Measurements from ENCODE around the gene TSHZ1. TPM values are rescaled to one million over a fixed set of nuclear protein-coding genes. Genes with fewer than 3 reads are reported as not detected.

TSHZ1 gene
- total RNA-seq, 2 donors from 2014 or later, result 1.1 to 1.7 TPM

DNA sequence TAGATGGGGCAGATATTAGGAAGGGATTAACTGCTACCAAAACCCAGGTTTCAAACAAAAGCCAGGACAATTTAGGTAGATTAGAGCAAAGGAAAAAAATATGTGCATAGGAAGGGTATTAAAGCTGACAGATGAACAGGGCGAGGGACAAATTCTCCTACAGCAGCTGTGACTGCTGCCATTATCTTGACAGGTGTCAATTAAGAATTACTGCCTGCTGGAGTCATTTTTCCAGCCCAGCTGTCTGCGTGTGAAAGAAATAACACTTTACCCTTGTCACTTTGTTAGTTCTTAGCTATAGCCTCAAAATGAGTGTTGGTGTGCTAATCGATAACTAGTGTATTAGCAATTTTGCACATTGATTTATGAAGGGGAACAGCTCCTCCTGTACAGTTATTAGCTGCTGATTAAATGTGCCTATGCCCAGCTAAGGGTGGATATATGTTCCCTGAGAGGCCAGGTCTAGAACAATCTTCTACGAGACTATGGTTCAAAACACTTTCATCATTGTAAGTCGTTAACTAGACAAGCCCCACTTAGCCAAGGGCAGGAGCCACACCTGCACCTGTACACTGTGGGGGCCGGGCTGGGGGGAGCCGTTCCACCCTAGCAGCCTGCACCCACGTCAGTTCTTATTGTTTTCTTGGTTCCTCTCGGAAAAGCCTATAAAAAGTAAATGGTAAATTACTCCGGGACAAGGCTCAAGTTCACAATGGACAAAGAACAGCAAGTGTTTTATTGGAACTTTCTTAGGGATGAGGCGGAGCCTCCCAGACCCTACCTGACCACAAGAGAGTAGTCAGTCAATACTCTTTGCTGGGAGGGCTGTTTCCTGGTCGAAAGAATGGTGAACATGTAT, 7.7 kb downstream of the TSHZ1 start:
- no peak overlapping the region for H3K4me3 Mint-ChIP-seq
- H3K36me3 Mint-ChIP-seq (ENCODE audit: low read depth), result no peaks in the 10 kb centered on the region
- DNase-seq, result no peak
- H3K9me3 Mint-ChIP-seq, result no peaks in the 10 kb centered on the region
- Histone ChIP-seq H3K4me1 (ENCODE audit: control insufficient read depth, insufficient read depth, low read length) (no peaks in the 10 kb centered on the region), H3K4me3 (ENCODE audit: low read length) (no peak overlapping the region), H3K36me3 (ENCODE audit: control insufficient read depth, insufficient read depth, low read length) (no peaks in the 10 kb centered on the region), H3K27ac (ENCODE audit: low read depth, low read length) (no peak overlapping the region), H3K27me3 (ENCODE audit: control insufficient read depth, insufficient read depth, low read length, poor library complexity, severe bottlenecking) (peaks cover 9% of the 10 kb centered on the region), H3K9ac (ENCODE audit: extremely low read depth, low read length, poor library complexity, severe bottlenecking) (no peak overlapping the region), H3K9me3 (ENCODE audit: control insufficient read depth, low read length) (no peaks in the 10 kb centered on the region)
- H3K27me3 Mint-ChIP-seq (ENCODE audit: insufficient read depth), result peaks cover 9% of the 10 kb centered on the region
- WGBS, 2 experiments (ENCODE audit: insufficient coverage in 1 of 2, insufficient read length in 1 of 2), result 90 to 94% methylated on average over 8 to 11 of the region's 12 CpGs
- TF ChIP-seq, protein P1, sequence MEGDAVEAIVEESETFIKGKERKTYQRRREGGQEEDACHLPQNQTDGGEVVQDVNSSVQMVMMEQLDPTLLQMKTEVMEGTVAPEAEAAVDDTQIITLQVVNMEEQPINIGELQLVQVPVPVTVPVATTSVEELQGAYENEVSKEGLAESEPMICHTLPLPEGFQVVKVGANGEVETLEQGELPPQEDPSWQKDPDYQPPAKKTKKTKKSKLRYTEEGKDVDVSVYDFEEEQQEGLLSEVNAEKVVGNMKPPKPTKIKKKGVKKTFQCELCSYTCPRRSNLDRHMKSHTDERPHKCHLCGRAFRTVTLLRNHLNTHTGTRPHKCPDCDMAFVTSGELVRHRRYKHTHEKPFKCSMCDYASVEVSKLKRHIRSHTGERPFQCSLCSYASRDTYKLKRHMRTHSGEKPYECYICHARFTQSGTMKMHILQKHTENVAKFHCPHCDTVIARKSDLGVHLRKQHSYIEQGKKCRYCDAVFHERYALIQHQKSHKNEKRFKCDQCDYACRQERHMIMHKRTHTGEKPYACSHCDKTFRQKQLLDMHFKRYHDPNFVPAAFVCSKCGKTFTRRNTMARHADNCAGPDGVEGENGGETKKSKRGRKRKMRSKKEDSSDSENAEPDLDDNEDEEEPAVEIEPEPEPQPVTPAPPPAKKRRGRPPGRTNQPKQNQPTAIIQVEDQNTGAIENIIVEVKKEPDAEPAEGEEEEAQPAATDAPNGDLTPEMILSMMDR (conservative IDR thresholded peaks at IDR 0.05), result no peak
- peaks cover 12% of the 10 kb centered on the region for H3K4me1 Mint-ChIP-seq
- no peak overlapping the region for H3K27ac Mint-ChIP-seq

DNA sequence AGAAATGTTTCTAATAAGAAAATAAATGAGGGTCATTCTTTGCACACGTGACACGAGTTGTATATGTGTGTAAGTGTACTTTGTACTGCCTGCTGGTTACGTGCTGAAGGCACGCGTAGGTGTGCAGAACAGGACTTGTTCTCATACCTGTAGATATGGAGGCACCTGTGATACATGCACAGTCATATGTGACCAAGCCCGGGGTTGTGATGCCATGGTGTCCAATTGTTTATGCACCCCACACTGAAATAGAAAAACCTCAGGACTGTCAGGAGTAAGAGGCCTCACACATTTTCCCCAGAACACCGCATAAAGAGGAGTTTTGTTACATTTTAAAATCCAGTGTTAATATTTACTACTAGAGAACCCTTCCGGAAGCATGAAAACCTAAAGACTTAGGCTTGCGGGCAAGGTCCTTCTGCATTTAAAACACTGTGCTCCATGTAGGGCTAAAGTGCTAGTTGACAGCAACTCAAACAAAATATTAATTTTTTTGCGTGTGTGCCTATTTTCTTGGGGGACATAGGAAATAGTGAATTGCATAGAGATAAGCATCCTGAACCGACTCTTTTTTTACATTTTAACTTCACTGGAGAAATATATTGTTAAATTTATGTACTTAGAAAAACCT, 9.3 kb downstream of the TSHZ1 start:
- no peak overlapping the region for H3K4me3 ChIP-seq (ENCODE audit: low read length)
- no peak overlapping the region for H3K27ac Mint-ChIP-seq
- H3K9me3 Mint-ChIP-seq, result no peaks in the 10 kb centered on the region
- H3K4me1 Mint-ChIP-seq, result peaks cover 9% of the 10 kb centered on the region
- no peaks in the 10 kb centered on the region for H3K36me3 Mint-ChIP-seq (ENCODE audit: low read depth)
- H3K36me3 ChIP-seq (ENCODE audit: control insufficient read depth, insufficient read depth, low read length), result no peaks in the 10 kb centered on the region
- DNase-seq, result no peak
- no peak overlapping the region for H3K27ac ChIP-seq (ENCODE audit: low read depth, low read length)
- H3K4me3 Mint-ChIP-seq, result no peak overlapping the region
- no peaks in the 10 kb centered on the region for H3K4me1 ChIP-seq (ENCODE audit: control insufficient read depth, insufficient read depth, low read length)
- H3K27me3 Mint-ChIP-seq (ENCODE audit: insufficient read depth), result no peaks in the 10 kb centered on the region
- TF ChIP-seq, protein P1 (conservative IDR thresholded peaks at IDR 0.05), result no peak
- no peak overlapping the region for H3K9ac ChIP-seq (ENCODE audit: extremely low read depth, low read length, poor library complexity, severe bottlenecking)
- no peaks in the 10 kb centered on the region for H3K27me3 ChIP-seq (ENCODE audit: control insufficient read depth, insufficient read depth, low read length, poor library complexity, severe bottlenecking)
- WGBS, 2 experiments (ENCODE audit: insufficient coverage in 1 of 2, insufficient read length in 1 of 2), result 90 to 96% methylated on average over 8 to 11 of the region's 11 CpGs
- no peaks in the 10 kb centered on the region for H3K9me3 ChIP-seq (ENCODE audit: control insufficient read depth, low read length)

- H3K9ac ChIP-seq (ENCODE audit: extremely low read depth, low read length, poor library complexity, severe bottlenecking), result no peak overlapping the region
- no peaks in the 10 kb centered on the region for H3K27me3 ChIP-seq (ENCODE audit: control insufficient read depth, insufficient read depth, low read length, poor library complexity, severe bottlenecking)
- no peaks in the 10 kb centered on the region for H3K9me3 ChIP-seq (ENCODE audit: control insufficient read depth, low read length)
- TF ChIP-seq, protein P1 (conservative IDR thresholded peaks at IDR 0.05), result no peak
- H3K27me3 Mint-ChIP-seq (ENCODE audit: insufficient read depth), result no peaks in the 10 kb centered on the region
- H3K4me1 ChIP-seq (ENCODE audit: control insufficient read depth, insufficient read depth, low read length), result no peaks in the 10 kb centered on the region
- H3K36me3 ChIP-seq (ENCODE audit: control insufficient read depth, insufficient read depth, low read length), result no peaks in the 10 kb centered on the region
- H3K4me1 Mint-ChIP-seq, result peaks cover 8% of the 10 kb centered on the region
- H3K4me3 Mint-ChIP-seq, result no peak overlapping the region
- H3K9me3 Mint-ChIP-seq, result no peaks in the 10 kb centered on the region
- H3K36me3 Mint-ChIP-seq (ENCODE audit: low read depth), result no peaks in the 10 kb centered on the region
- no peak for DNase-seq
- H3K27ac Mint-ChIP-seq, result no peak overlapping the region
- H3K27ac ChIP-seq (ENCODE audit: low read depth, low read length), result no peak overlapping the region
- WGBS, 2 experiments (ENCODE audit: insufficient coverage in 1 of 2, insufficient read length in 1 of 2), result 92 to 96% methylated on average over 9 to 12 of the region's 12 CpGs
- no peak overlapping the region for H3K4me3 ChIP-seq (ENCODE audit: low read length)
These were observed 10.2 kb downstream of the TSHZ1 start for GRCh38 chr18:75220551-75221355.
